OCI-M1 (cell line): Measurements from ENCODE around the gene VTCN1.

Experiments
- DNase-seq: peaks from one replicate; lab custom pipeline; 2025; lab: John Stamatoyannopoulos, UW

Gene VTCN1

GRCh38 chr1:117209094-117209493 lies 1.6 kb downstream of the VTCN1 start:
- DNase-seq: no peak

GRCh38 chr1:117208580-117208979 lies 2.1 kb downstream of the VTCN1 start:
- no peak for DNase-seq

- no peak for DNase-seq
These were observed 5.4 kb downstream of the VTCN1 start for GRCh38 chr1:117205368-117205767.

GRCh38 chr1:117201808-117202207 lies 8.9 kb downstream of the VTCN1 start:
- no peak for DNase-seq

- DNase-seq: no peak
These were observed 12.6 kb downstream of the VTCN1 start for GRCh38 chr1:117198097-117198496.

- DNase-seq: no peak
These were observed 21.0 kb downstream of the VTCN1 start for GRCh38 chr1:117189726-117190125.

- DNase-seq: peak; percentile 30
These were observed 21.8 kb downstream of the VTCN1 start for GRCh38 chr1:117188816-117189437.

GRCh38 chr1:117188170-117188815 lies 22.4 kb downstream of the VTCN1 start:
- peak; percentile 36 for DNase-seq

GRCh38 chr1:117183112-117183511 lies 27.6 kb downstream of the VTCN1 start:
- DNase-seq: no peak

- DNase-seq: no peak
These were observed 28.4 kb downstream of the VTCN1 start for GRCh38 chr1:117182319-117182718.

GRCh38 chr1:117181630-117182041 lies 29.1 kb downstream of the VTCN1 start:
- DNase-seq: peak; percentile 8

- DNase-seq: no peak
These were observed 30.4 kb downstream of the VTCN1 start for GRCh38 chr1:117180147-117180967.

GRCh38 chr1:117179471-117179870 lies 31.3 kb downstream of the VTCN1 start:
- DNase-seq: no peak

GRCh38 chr1:117178756-117179155 lies 32.0 kb downstream of the VTCN1 start:
- no peak for DNase-seq

- DNase-seq: no peak
These were observed 33.4 kb downstream of the VTCN1 start for GRCh38 chr1:117177376-117177775.

- no peak for DNase-seq
These were observed 34.1 kb downstream of the VTCN1 start for GRCh38 chr1:117176579-117176978.

- no peak for DNase-seq
These were observed 35.9 kb downstream of the VTCN1 start for GRCh38 chr1:117174851-117175250.

GRCh38 chr1:117173691-117174090 lies 37.0 kb downstream of the VTCN1 start:
- no peak for DNase-seq

- DNase-seq: no peak
These were observed 37.7 kb downstream of the VTCN1 start for GRCh38 chr1:117173006-117173405.

GRCh38 chr1:117171900-117172511 lies 38.7 kb downstream of the VTCN1 start:
- no peak for DNase-seq

GRCh38 chr1:117169871-117170596 lies 40.7 kb downstream of the VTCN1 start:
- no peak for DNase-seq

- no peak for DNase-seq
These were observed 43.3 kb downstream of the VTCN1 start for GRCh38 chr1:117167402-117167801.
